GM19351 (cell line): ENCODE measurements around the gene LANCL2.
"Not testable (repeated sequence)": the region's sequence is repeated elsewhere in the genome, so short reads cannot be mapped to it uniquely, and the experiment has no call there.

Source experiments
- ATAC-seq: cut with Tn5 transposase; IDR thresholded peaks from one replicate; pipeline ENCODE4 v1.9.1; 2021; ENCODE audit warnings: mild to moderate bottlenecking, moderate library complexity; ENCODE audit not compliant: unreplicated experiment

The LANCL2 gene, protein sequence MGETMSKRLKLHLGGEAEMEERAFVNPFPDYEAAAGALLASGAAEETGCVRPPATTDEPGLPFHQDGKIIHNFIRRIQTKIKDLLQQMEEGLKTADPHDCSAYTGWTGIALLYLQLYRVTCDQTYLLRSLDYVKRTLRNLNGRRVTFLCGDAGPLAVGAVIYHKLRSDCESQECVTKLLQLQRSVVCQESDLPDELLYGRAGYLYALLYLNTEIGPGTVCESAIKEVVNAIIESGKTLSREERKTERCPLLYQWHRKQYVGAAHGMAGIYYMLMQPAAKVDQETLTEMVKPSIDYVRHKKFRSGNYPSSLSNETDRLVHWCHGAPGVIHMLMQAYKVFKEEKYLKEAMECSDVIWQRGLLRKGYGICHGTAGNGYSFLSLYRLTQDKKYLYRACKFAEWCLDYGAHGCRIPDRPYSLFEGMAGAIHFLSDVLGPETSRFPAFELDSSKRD

DNA sequence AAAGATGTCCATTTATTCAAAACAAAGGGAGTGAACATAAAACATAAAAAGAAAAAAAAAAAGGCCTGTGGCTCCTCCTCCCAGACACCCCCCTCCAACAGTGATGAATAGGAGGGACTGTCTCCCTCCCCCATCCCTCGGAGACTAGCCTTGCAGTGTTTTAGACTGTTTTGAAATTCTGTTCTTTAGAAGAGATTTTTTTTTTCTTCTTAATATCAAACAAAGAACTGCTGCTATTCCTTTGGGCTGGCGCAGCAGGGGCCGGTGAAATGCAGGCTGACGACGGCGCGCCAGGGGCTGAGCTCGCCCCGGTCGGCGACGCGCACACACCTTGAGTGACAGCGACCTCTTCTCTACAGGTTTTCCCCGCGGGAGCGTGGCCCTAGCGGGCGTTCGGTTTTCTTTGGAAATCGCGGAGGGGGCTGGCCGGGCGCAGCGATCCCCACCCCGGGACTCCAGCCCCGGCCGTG lies at the start of gene LANCL2:
TSS of gene LANCL2 (plus strand) at position 133 of the 470 bp plus-strand sequence. CDS start 689 bp downstream, outside the sequence.
- ATAC-seq: peak; percentile 36

DNA sequence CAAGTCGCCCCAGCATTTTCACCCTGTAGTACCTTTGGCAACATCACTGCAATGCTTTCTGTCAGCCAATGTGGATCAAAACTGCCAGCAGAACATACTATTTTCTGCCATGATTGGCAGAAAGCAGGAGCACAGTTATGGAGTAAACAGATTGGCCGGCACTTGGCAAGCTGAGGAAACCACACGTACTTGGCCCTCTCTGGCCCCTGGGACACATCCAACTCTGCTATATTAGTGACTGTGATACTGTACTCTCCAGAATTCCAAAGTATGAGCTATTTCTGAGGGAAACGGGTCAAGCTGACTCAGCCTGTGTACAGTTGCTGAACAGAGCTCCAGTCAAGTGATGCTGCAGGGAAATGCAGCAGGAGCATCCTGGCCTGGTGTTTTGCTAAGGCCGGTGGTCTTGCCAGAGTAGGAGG lies 39.8 kb upstream of the LANCL2 start:
- no peak for ATAC-seq

- ATAC-seq: no peak
Measured at GRCh38 chr7:55326081-55326835, 38.9 kb upstream of the LANCL2 start.

DNA sequence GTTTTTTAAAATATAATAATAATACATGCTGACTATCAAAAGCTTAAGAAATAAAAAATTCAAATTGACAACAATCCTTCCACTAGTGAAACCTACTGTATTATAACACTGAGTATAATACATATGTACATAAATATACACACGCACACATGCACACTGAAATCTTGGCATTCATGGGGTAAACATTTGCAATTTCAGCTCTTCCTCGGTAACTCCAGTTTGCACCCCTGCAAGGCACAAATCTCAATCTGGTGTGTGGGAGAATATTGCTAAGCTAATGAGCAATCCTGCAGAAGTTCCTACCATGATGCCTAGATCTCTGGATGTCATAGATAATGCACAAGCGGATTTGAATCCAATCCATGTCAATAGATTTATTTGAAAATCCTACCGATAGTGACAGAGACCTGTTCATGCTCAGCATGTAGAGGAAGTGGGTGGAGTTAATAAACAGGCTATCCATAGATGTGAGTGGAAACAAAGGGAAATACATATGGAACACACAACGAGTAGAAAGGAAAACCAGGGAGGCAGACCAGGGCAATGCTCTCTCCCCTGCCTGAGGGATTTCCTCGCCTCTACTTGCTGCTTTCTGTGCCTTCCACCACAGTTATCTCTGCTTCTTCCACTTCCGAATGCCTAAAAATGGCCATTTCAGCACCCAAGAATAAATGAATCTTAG lies 38.1 kb upstream of the LANCL2 start:
- no peak for ATAC-seq

DNA sequence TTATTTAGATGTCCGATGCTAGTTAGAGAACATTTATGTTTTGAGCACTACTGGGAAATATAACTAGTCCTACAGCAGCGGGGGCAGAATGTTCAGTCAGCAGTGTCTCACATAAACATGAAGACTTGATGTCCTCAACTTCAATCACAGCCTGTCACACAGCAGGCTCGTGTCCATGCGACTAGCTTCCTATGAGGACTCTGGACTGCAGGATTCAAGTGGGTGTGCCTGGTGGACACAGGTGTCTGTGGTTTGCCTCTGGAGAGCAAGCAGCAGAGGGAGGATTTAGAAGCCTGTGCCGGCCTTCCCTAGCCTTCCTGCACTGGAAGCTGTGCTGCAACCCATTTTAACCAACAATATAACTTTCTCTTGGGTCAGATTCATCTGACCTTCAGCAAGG lies 30.0 kb upstream of the LANCL2 start:
- no peak for ATAC-seq

DNA sequence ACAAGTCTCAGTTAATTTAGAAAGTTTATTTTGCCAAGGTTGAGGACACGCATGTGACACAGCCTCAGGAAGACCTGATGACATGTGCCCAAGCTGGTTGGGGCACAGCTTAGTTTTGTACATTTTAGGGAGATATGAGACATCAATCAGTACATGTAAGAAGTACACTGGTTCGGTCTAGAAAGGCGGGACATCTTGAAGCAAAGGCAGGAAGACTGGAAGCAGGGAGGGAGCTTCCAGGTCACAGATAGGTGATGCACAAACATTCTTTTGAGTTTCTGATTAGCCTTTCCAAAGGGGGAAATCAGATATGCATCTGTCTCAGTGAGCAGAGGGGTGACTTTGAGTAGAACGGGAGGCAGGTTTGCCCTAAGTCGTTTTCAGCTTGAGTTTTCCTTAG lies 29.4 kb upstream of the LANCL2 start:
- no peak for ATAC-seq

DNA sequence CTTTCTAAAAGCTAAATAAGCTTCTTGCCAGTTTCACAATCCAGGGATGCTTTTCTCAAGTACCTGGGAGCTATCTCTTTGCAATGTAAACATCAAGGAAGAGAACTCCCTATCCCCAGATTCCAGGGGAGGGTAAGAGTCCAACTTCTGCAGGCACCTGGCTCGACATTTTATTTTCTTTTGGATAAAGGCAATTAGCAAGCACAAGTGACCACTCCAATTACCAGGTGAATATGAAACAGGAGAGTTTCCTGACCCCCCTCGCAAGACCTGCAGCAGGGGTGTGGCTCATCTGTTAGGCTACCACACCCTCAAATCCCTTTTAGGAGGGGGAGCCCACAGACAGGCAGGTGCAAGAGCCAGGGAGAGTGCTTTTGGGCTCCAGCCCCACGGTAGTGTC lies 28.6 kb upstream of the LANCL2 start:
- ATAC-seq: no peak

GRCh38 chr7:55339033-55340000 lies 25.8 kb upstream of the LANCL2 start:
- no peak for ATAC-seq

GRCh38 chr7:55342216-55342871 lies 22.8 kb upstream of the LANCL2 start:
- no peak for ATAC-seq

GRCh38 chr7:55343002-55343781 lies 21.9 kb upstream of the LANCL2 start:
- ATAC-seq: no peak

DNA sequence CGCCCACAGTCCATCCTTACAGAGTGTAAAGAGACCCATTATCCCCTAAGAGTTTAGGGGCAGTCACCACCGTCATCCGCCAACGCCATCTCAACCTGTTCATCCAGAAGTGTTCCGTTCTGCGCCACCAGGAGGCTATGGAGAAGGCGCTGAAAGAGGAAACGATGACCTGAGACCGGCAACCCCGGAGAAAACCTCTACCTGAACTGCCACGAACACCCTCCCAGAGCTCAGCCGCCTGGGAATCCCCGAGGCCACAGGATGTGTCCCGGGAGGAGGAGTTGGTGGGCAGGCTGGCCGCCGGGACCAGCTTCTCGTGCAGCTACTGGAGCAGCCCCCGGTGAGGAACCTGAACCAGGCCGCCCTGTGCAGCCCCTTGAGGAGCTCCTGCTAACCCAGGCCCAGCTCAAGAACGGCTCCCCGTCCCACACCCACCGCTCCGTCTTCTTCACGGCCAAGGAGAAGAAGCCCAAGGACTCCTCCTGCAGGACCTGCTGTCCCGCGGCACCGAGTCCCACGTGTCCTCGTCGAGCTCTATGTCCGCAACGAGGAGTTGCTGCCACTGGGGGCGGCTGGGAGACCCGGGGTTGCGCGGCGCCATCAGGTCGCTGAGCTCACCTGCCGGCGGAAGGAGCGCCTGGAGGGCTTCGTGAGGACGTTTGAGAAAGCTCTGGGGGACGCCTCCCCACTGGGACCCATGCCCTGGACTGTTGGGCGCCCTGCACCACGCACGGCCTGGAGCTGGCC lies 21.1 kb upstream of the LANCL2 start:
- ATAC-seq: no peak

DNA sequence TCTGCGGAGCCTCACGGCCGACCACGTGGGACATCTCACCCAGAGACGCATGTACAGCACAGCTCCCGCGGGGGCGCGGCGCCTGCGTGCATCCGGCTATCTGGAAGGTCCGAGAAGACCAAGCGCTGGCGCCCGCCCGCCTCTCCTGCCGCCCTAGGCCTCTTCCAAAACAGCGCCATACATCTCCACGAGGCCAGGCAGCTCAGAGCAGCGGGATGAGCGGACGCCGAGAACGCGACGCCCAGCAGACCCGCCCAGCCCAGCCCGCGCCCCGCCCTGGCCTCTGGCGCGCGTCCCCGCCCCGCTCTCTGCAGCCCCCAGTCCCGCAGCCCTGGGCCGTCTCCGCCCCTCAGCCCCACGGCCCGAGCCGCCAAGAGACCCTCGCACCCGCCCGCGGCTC lies 20.3 kb upstream of the LANCL2 start:
- no peak for ATAC-seq

GRCh38 chr7:55345292-55345691 lies 19.8 kb upstream of the LANCL2 start:
- ATAC-seq: no peak

DNA sequence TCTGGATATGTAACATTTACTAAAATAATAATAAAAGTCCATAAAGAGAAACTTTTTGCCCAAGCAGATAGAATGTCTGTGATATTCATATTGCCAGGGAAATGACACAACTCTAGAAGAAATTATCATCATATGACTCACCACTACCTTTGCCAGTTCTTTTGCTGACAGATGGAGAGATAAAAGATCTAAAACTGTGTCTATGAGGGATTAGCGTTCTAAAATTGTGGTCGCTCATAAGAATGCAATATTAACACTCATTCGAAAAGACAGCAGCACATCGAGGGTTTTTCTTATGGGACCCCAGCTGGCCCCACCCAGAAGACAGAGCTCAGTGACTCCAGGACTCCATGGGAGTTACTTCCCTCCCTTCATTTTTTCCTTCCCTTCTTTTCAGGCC lies 16.6 kb upstream of the LANCL2 start:
- peak; percentile 58 for ATAC-seq

DNA sequence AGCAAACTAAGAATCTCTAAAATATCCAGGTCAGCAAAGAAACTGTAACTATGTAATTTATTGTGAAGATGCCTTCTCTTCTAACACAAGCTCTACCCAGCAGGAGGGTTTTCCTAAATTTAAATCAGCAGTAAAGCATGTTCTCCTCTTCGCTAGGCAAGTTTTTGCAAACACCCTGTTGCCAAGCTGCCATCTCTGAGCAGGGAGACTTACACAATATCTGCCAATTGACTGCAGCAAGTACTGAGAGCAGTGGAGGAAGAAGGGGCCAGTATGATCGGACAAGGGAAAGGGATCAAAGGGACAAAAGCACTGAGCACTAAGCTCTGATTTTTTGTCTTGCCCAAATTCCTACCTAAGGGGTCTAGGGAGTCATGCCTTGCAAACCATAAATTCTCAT lies 16.0 kb upstream of the LANCL2 start:
- ATAC-seq: no peak

GRCh38 chr7:55350281-55350680 lies 14.9 kb upstream of the LANCL2 start:
- ATAC-seq: no peak

GRCh38 chr7:55351263-55351662 lies 13.9 kb upstream of the LANCL2 start:
- no peak for ATAC-seq

DNA sequence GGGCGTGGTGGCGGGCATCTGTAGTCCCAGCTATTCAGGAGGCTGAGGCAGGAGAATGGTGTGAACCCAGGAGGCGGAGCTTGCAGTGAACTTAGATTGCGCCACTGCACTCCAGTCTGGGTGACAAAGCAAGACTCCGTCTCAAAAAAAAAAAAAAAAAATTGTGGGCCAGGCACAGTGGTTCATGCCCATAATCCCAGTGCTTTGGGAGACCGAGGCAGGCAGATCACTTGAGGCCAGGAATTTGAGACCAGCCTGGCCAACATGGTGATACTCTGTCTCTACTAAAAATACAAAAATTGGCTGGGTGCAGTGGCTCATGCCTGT lies 12.2 kb upstream of the LANCL2 start:
- not testable (repeated sequence) for ATAC-seq
